Measurements from ENCODE around the gene CDK9. TPM values are rescaled to one million over a fixed set of nuclear protein-coding genes. Genes with fewer than 3 reads are reported as not detected.
"Not testable (repeated sequence)": the region's sequence is repeated elsewhere in the genome, so short reads cannot be mapped to it uniquely, and the experiment has no call there.

Gene CDK9
- total and polyA plus RNA-seq, 10 donors: 49.2 to 149 (median 97.4) TPM

GRCh38 chr9:127780126-127780885 lies 5.5 kb upstream of the CDK9 start:
- no peak for TF ChIP-seq POLR2A (IDR thresholded peaks at IDR 0.05)
- TF ChIP-seq POLR2AphosphoS5 (IDR thresholded peaks at IDR 0.05): peak in 1 of 3 donors; percentile 29
- no peak for TF ChIP-seq CTCF (IDR thresholded peaks at IDR 0.05 in 8 of 11, conservative IDR thresholded peaks at IDR 0.05 in 3 of 11)
- Histone ChIP-seq H3K4me1 (peaks cover 50 to 96% (median 81%) of the 10 kb centered on the region in 6 donors), H3K4me3 (peak overlapping the region in 1 of 8 donors; percentile 83), H3K36me3 (peaks cover 0 to under 1% (median 0%) of the 10 kb centered on the region in 6 donors), H3K27ac (peak overlapping the region; percentile 88 to 99 (median 95)), H3K27me3 (replicated peaks in 1 of 7) (no peaks in the 10 kb centered on the region), H3K9me3 (no peaks in the 10 kb centered on the region)
- 69 to 81% (median 74%) methylated on average over 13 to 20 of the region's 20 CpGs for WGBS, 5 donors
- peak; percentile 84 for DNase-seq
- intact Hi-C loops (cut with DNase I; ENCODE audit: low total_unique reads): loop anchor here (5.0 kb wide), 1 partner anchor 43 kb away; the partner anchor contains the start of gene TOR2A

GRCh38 chr9:127780909-127781308 lies 4.9 kb upstream of the CDK9 start:
- DNase-seq; H3K36me3 ChIP-seq; H3K9me3 ChIP-seq; H3K27me3 ChIP-seq (replicated peaks in 1 of 7): not testable (repeated sequence)
- peak overlapping the region in 1 of 8 donors; percentile 83 for H3K4me3 ChIP-seq
- H3K27ac ChIP-seq: peak overlapping the region in 7 of 8 donors; percentile 89 to 99 (median 96)
- 56 to 83% (median 70%) methylated on average over 9 of the region's 9 CpGs for WGBS, 5 donors
- peaks cover 47 to 90% (median 75%) of the 10 kb centered on the region in 6 donors for H3K4me1 ChIP-seq
- peak in 1 of 11 experiments; percentile 14 for TF ChIP-seq CTCF (IDR thresholded peaks at IDR 0.05 in 8 of 11, conservative IDR thresholded peaks at IDR 0.05 in 3 of 11)
- intact Hi-C loops (cut with DNase I; ENCODE audit: low total_unique reads): loop anchor here (5.0 kb wide), 1 partner anchor 44 kb away; the partner anchor contains the start of gene TOR2A

GRCh38 chr9:127781806-127782205 lies 4.0 kb upstream of the CDK9 start:
- peaks cover 0 to 2% (median 0%) of the 10 kb centered on the region in 6 donors for H3K36me3 ChIP-seq
- intact Hi-C loops (cut with DNase I; ENCODE audit: low total_unique reads): loop anchor here (5.0 kb wide), 1 partner anchor 45 kb away; the partner anchor contains the start of gene TOR2A
- peak overlapping the region in 1 of 8 donors; percentile 45 for H3K4me3 ChIP-seq
- peaks cover 46 to 87% (median 71%) of the 10 kb centered on the region in 6 donors for H3K4me1 ChIP-seq
- WGBS, 5 donors: 83 to 96% (median 90%) methylated on average over 4 of the region's 4 CpGs
- no peaks in the 10 kb centered on the region for H3K27me3 ChIP-seq (replicated peaks in 1 of 7)
- no peak for DNase-seq
- TF ChIP-seq CTCF (IDR thresholded peaks at IDR 0.05 in 8 of 11, conservative IDR thresholded peaks at IDR 0.05 in 3 of 11): no peak
- TF ChIP-seq POLR2AphosphoS5 (IDR thresholded peaks at IDR 0.05): no peak
- no peak for TF ChIP-seq POLR2A (IDR thresholded peaks at IDR 0.05)
- H3K27ac ChIP-seq: peak overlapping the region in 7 of 8 donors; percentile 89 to 99 (median 96)
- no peaks in the 10 kb centered on the region for H3K9me3 ChIP-seq

Measured in spleen (tissue), 11 donors.